Hepatocyte (in vitro differentiated cells): ENCODE data around the gene PCSK6.

Source experiments
- CTCF ChIP-seq: fragments of 200-600 bp; sonication (generic); IDR thresholded peaks from 2 replicates; pipeline ENCODE4 v1.5.1; 2016; ENCODE audit warnings: antibody characterized with exemption, mild to moderate bottlenecking; ENCODE audit not compliant: poor library complexity
- EZH2 ChIP-seq: fragments of 200-600 bp; sonication (generic); IDR thresholded peaks from 2 replicates; pipeline ENCODE4 v1.6.1; 2016; ENCODE audit warnings: antibody characterized with exemption, mild to moderate bottlenecking, borderline replicate concordance

- TF ChIP-seq CTCF (no peak), EZH2 (no peak)
These were observed 57.8 kb downstream of the PCSK6 start for GRCh38 chr15:101431748-101432147.
